Fibroblast of skin of left quadriceps (primary cell): ENCODE data around the gene PIEZO2.
A peak's percentile ranks its signal among the peaks of the same experiment; 100 is the strongest.

ENCODE experiments used
- DNase-seq, 2 experiments: peaks; one replicate each; pipeline ENCODE4 v3.0.0-alpha.2; 2013; ENCODE audit warnings: low read depth in 2 of 2

The PIEZO2 gene

DNA sequence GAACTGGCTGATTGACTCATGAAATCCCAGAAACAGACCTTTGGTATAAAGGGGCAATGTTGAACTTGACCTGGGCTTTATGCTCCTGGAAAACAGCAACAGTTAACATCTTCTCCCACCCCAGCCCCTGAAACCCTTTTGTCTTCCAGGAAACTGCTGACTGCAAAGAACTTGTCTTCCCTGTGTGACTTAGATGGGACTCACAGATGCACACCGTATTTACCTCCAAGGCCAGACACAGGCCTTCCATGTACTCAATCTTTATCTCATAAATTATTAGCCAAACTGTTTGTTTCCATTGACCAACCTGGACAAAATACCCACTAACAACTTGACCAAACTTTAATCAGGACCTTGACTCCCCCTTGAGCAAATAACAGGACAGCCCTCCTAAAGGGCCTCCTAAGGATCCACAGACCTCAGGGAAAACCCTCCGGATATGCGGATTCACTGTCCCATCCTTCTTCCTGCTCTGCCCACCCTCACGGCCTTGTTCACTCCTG lies 36.3 kb downstream of the PIEZO2 start:
- DNase-seq, result no peak

DNA sequence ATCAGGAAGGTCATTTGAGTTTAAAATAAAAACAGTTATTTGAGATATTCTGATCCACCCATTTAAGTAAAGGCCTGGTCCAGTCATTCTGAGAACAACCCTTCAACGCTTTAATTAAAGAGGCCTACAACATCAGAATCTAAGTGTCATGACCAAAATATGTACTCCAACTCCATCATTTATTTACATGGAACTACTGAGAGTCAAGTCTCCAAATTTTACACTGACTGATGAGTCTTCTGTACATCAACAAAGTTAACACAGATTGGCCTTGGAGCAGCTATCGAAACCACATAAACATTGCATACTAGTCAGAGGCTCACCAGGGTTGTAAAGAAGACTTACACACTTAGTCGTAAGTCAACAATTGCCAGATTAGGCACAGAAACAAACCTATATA lies 37.1 kb downstream of the PIEZO2 start:
- no peak for DNase-seq

DNA sequence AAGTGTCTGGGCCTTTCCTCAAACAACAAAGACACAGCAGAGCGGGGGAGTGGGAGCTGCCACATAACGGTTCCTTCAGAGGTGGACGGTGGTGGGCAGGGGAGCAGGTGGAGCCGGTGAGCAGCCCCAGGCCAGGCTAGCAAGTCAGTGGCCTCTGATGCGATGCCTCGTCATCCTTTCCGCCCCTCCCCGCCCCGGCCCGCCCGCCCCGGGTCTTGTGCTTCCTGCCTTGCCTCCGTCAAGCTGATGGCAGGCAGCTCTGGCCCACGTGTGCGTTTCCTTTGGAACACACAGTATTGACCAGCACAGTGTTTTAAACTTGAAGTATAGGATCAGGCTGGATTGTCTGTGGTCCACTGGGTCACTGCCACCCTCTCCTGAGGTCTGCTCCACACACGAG lies 38.9 kb downstream of the PIEZO2 start:
- DNase-seq, result no peak

DNA sequence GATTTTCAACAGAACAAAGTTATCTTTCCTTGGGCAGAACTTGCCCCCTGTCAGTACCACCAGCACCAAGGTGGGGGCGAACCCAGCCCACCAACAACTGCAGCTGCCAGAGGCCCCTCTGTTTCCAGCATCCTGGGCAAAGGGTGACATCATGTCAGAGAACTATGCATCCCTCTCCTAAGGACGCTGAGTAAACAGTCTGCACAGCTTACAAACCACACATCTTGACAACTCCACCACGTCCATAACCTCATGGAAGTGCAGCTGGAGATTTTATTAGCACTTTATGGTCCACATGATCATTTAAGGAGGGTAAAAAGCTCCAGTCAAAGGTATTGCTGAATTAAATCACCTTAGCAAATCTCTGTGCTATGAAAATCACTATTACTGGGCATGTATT lies 40.4 kb downstream of the PIEZO2 start:
- DNase-seq, result no peak

DNA sequence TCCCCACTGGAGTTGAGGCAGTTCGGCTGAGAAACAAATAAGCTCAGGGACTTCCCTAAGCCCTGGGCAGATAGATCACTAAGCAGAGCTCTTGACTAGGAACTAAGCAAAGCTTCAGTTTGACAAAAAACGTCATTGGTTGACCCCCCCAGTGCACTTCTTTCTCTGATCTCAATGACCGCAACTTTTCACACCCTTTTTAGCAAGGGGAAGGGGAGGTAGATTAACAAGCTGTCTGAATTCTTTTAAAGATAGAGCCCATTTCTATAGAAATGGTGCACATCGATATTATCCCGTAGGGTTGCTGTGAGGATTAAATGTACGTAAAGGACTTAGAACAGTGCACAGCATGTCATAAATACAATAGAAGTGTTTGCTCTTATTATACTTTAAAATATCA lies 42.5 kb downstream of the PIEZO2 start:
- no peak for DNase-seq

DNA sequence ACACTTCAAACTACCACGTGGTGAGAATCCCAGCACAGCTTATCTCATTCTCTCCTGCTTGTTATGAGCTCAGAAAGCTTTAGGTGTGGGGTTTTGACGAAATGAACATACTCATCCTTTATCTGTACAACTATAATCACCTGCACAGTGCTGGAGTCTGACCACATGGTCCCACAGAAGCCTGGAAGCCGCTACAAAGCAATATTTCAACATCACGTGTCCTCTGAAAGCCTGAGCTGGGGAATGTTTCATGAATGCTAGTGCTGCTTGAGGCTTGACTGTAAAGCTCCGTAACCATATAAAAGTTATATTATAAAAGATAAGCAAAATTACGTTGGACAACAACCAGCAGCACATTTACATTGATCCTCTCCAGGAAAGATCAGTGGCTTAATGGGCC lies 43.9 kb downstream of the PIEZO2 start:
- DNase-seq, result no peak

DNA sequence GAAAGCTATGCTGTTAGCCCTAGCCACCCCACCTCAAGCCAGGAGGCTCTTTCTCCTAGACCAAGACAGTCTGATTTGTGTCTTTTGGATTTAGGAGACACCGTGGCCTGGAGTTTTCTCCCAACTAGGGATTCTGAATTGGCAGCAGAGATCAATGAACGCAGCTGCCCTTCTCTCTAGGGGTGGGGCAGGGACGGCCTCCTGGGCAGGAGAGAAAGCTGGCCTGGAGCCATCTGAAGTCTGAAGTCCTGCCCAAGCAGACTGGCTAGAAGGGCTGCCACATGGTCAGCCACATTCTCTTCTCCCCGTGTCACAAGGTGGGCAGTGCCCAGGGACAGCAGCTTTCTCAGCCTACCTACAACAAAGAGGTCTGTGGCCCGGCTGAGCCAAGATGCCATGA lies 45.1 kb downstream of the PIEZO2 start:
- no peak for DNase-seq

DNA sequence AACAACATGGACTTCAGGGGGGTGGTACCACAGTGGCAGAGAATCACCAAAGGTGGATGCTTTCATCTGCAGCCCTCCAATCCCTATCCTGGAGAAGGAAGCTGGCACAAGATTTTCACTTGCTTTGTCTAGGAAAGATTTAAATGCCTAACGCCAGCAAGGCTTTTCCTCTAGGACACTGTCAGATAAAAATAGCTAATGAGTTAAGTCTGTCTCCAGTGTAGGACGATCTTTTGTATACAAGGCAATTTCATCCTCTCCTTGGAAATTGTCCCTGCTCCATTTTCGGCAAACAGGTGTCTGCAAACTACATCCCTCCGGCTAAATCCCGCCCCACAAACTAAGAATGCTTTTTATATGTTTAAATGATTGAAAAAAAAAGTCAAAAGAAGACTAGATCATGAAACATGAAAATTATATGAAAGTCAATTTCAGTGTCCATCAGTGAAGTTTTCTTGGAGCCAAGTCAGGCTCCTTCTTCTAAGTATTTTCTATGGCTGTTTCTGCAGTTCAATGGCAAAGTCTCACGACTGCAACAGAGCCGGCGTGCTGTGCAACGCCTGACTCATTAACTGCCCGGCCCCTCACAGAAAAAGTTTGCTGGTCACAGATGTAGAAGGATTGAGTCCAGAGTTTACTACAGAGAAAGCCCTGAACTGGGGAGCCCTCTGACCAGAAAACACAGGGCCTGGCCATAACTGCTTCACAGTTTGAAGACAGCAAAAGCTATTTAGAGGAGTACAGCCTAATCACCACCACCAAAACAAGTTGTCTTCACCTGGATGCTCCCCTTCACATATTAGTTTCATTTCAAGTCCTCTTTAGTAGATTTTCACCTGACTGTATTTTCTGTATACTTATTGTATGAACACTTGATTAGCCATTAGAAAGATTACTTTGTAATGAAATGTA lies 52.3 kb downstream of the PIEZO2 start:
- no peak for DNase-seq

DNA sequence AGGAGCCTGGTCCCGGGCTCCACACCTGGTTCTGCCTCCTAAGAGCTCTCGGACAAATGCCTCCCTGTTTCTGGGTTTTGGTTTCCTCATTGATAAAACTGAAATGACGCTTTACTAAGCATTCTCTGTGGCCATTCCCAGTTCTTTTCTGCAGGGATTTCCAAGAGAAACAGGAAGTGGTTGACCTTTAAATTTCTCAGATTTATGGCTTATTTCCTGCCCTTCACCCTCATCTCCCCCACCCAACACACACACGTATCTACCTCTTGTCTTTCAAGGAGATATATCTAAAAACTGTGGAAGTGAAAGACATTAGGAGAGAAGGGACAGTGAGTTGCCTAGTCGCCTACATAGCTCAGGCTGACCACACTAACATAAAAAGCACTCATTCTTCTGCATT lies 53.0 kb downstream of the PIEZO2 start:
- no peak for DNase-seq

DNA sequence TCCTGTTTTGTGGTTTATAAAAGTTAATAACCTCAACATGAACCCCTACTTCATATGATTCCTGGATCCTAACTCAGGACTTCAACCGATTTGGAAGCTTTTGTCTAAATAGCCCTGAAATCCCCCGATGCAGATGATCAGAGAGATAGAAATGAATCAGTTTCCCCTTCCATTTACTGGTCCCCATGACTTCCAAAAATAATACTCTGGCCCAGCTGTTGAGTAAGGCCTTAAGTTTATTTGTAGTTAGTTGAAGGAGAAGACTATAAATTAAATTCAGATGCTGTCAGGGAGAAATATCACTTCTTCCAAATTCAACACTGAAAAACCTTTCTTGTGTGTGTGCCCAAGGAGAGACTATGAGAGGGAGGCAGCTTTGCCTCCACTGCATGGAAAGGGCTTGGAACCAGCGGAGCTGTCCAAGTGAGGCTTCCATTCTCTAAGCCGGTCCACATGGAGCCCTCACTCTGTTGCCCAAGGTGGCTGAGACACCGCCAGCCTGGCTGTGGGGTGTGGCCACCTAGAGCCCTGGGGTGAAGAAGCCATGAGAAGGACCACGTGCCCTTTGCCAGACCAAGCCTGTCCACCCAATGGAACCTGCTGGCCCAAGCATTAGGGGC lies 53.6 kb downstream of the PIEZO2 start:
- no peak for DNase-seq

DNA sequence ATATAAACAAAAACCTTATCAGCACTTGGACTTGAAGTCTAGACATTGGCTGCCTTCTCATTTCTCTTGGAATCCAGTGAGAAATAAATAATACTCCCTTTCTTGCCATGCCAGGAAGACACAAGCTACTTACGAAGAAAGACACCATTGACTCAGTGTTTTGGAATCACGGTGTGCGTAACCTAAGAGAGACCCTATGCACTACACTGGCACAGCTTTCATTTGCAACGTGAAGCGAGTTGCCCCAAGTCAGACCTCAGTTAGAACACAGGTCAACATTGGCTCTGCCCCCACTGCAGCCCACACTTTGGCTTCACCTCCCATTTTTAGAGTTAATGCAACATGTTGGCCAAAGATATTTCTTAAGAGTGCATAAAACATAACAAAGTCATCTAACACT lies 54.2 kb downstream of the PIEZO2 start:
- DNase-seq, result no peak

DNA sequence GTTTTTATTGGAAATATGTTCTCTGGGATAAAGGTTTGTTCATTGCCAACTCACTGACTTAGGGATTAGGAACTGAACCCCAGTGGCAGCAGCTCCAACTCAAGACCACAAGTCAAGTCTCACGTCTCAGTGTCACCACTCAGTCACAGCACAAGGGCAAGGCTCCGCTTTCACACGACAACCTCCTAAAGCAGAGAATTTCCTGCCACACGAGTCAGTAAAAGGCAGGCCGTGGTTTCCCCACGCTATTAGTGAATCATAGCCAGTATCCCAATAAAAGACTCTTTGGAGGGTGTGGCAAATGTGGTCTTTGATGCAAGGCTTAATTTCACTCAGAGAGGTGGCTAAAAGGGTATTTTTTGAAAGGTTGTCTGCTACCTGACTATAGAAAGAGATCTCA lies 57.6 kb downstream of the PIEZO2 start:
- DNase-seq, result no peak

DNA sequence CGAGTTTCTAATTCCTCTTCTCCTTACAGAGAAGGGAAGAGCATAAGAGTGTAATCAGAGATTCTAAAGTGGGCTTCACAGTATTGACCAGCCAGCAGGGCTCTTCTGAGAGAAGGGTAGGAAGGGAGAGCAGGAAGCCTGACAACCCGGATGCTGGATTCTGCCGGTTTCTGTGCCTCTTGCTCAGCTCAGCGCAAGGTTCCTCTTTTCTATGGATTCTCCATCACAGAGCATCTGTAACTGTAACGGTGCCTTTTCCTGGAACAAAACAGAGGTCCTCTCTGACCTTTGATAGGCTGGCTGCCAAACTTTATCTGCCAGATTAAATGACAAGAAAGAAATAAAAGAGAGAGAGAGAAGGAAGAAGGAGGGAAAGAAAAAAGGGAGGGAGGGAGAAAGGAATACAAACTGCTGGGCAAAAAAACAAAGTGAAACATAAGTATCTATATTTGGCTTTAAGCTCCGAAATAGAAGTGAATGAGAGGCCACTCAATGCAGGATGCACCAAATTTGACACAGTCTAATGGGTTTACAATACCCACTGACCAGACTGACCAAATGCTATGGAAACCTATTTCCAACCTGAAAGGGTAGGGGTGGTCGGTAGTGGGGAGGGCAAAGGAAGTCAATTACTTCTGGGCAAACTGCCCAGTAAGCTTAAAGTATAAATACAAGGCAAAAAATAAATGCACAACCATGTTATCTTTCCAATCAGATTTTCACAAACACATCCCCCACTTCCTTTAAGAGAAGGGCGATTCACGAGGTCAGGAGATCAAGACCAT lies 59.2 kb downstream of the PIEZO2 start:
- DNase-seq, result no peak

DNA sequence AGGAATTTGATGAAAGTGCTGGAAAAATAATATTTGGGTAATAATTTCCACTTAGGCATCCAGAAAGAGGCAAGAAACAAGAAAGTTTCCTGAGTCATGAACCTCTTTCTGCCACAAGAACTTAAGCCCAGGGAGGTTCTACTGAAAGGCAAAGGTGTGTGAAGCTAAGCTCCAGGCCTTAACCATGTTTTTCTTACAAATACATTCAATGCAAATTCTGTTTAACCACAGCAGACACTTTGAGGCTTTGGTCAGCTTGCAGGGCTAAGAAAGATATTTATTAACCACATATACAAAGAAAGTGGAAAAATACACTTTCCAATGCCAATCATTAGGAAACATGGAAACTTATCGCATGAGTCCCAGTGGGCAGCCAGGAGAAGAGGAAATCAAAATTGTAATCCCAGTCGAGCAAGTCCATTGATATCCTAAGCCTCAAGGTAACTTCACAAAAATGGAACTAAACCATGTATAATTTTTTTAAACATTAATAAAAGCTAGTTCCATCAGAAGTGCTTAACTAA lies 68.3 kb downstream of the PIEZO2 start:
- DNase-seq, result no peak

DNA sequence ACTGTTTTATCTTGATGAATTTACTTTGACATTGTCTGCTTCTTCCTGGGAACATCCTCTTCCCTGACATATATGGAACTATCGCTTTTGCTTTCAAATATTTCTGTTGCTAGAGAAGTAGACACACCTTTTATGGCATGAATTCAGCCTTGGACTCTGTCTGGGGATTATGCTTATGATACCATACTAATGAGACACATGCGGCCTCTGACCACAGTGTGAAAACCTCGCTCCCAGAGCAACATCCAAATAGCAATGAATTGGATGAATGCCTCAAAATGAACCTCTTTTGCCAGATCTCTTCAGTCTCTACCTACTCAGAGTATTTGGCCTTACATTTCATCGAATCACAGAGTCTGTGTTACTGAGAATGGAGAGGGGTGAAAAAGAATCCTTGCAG lies 70.9 kb downstream of the PIEZO2 start:
- peak; percentile 22 to 37 for DNase-seq

DNA sequence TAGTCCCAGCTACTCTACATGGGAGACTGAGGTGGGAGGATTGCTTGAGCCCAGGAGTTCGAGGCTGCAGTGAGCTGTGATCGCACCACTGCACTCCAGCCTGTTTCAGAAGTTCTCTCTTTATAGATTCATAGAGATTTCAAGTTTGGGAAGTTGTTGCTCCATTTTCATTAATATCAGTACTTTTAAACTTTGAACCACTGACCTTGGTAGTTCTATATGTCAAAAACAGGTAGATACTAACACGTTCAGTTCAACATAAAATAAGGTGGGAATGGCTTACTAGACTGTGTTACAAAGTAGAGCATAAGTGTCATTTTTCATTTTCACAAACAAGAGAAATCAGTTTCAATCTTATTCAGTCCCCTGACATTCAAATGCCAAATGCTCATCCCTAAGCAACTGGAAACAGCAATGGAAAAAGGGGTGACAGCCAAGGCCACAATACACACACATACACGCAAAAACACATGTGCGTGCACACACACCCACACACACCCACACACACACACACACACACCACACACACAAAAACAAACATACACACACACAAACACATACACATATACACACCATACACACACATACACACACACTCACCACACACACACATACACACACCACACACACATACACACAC lies 71.7 kb downstream of the PIEZO2 start:
- DNase-seq, result no peak

DNA sequence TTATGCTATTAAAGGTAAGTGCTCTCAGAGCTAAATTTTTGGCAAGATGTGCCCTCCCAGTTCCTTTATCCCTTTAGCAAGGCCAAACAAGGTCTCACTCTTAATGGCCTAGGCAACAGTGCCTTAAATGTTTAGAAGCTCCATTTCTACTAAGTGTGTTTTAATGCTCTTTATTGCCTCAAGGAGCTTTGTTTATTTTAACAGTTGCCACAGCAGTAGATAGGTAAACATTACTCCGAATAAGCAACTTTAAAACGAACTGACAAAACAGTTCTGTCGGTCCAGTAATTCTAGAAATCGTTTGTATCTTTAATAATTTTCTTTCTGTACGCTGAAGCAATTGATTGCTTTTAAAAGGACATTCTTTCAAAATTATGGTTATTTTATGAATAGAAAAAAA lies 74.5 kb downstream of the PIEZO2 start:
- DNase-seq, result no peak

DNA sequence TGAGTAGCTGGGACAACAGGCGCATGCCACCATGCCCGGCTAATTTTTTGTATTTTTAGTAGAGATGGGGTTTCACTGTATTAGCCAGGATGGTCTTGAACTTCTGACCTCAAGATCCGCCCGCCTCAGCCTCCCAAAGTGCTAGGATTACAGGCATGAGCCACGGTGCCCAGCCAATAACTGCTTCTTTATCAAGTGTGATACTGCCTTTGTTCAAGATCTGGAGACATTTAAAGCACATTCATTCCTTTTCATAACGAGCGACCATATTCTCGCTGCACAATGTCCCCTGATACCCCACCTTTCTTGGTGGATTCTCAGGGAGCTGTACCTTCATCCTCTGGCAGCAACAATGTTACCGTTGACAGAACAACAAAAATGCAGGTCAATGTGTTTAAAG lies 75.4 kb downstream of the PIEZO2 start:
- no peak for DNase-seq

DNA sequence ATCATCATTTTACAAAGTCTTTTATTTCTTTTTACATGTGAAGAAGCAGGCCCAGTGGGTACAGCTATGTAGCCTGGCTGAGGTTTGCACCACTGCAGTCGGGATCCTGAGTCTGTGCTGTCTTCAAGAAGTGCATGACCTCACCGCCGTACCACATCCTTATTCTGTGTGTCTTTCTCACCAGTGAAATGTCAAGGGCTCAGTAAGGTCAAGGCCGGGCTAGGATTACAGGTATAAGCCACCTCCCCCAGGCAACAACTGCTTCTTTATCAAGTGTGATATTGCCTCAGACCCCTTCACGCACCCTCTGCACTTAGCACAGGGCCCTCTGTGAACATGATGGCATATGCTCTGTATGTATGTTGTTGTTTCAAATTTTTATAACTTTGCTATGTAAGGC lies 76.7 kb downstream of the PIEZO2 start:
- no peak for DNase-seq

DNA sequence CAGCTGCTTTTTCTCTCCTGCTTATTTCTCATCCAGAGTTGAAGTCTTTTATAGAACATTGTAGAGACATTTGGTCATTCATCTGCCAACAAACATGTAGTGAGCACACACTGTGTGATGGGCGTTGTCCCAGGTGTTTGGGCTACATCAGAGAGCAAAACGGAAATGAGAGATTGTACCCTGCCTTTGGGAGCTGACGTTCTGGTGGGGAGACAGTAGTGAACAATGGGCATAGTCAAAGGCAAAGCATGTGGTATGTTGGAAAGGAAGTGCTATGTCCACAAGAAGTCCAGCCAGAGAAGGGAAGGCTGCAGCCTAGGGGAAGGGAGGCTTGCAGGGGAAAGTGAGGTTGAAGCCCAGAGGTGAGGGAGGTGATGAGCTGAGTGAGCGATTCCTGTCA lies 78.1 kb downstream of the PIEZO2 start:
- DNase-seq, result no peak

DNA sequence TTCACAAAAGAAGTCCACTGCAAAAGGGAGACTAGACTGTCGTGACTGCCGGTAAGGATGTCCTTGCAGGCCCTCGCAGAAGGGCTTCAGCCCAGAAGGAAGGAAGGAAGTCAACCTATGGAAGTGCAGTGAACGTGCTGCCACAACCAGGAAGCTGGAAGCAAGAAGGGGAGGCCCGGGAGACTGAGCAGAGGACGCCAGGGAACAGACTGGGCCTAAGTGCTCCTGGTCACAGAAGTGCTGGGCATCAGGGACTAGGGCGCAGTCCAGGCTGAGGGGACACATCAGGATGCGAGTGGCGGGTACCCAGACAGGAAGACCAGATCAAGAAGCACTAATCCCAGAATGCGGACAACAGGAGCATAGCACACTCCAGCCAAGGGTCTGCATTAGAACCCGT lies 78.8 kb downstream of the PIEZO2 start:
- no peak for DNase-seq

DNA sequence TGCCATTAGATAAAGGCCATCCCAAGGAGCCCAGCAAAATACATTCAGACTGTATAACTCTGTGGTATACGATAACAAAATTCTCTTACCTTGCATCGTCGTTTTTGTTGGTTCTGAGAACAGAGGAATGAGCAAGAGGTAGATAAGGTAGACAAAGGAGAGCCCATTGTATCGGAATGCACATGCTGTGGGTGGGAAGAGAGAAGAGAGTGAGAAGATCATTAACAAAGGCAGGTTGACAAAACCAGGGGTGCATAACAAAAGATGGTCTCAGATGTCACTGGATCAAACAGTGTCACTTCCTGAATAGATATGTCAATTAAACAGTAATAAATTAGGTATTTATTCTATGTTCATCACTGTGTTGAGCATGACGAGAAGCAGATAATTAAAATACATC lies 83.3 kb downstream of the PIEZO2 start:
- no peak for DNase-seq
